ENCODE measurements around the gene DAGLB.
A peak's percentile ranks its signal among the peaks of the same experiment; 100 is the strongest.
"Not testable (repeated sequence)": the region's sequence is repeated elsewhere in the genome, so short reads cannot be mapped to it uniquely, and the experiment has no call there.

Gene DAGLB

DNA sequence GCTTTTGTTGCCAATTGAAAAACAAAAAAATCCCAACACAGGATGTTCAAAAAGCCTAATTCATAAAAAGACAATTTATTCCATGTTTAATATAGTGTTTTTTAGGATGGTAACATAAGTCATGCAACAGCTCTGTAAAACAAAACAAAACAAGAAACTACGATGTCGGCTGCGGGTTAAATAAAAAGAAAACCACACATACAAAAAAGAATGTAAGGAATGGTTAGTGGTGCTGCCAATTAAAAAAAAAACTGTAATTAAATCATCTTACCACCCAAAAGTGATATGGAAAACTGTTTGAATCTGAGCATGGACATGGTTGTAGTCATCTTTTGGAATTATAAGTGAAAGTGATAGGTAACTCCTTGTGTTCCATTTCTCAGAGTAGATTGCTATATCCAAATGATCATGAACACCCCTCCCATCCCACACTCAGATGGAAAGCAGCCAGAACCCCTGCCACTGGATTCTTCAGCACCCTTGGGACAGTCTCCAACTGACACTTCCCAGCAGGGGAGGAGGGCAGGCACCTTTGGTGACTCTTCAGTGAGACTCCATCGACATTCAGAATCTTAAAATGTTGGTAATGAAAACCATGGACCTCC is 14.3 kb upstream of the DAGLB start:
- peak; percentile 13 for DNase-seq (ENCODE audit: low read depth)

DNA sequence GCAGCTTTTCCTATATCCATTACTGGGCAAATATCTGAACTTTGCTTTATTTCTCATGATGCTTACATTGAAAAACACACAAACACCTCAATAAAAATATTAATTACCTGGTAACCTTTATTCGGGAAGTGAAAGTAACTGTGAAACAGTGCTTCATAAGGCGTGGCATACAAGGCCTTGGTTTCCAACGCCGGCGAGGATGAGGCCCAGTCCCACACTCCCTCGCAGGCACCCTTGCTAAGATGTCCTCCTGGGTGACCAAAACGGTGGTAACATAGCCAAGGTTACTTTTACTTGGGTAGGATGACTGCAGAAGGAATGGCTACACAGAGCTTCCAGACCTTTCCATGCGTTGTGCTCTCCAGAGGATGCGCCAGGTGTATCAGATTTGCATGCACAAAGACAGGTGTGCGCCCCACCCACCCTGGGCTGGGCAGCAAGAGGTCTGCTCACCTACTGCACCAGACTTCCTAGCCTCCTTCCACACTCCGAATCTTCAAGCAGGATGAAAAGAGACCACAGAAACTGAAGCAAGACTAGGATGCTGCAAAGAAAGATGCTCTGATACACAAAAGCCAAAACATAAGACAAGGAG is 13.3 kb upstream of the DAGLB start:
- no peak for DNase-seq (ENCODE audit: low read depth)

DNA sequence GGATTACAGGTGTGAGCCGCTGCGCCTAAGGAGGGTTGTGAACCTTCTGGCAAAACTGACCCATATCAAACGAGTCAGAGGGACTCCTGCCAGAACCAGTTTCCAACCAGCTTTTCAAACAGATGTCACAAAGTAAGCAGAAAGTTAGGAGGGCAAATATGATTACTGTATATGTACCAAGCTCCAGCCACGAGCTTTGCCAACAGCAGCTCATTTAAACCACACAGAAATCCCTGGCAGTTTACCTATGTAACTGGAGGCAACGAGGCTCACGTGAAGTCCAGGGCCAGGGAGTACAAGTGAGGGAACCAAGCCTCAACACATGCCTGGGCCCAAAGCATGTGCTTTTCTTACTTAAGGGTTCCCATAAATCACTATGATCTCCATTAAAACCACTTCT is 12.5 kb upstream of the DAGLB start:
- no peak for DNase-seq (ENCODE audit: low read depth)

DNA sequence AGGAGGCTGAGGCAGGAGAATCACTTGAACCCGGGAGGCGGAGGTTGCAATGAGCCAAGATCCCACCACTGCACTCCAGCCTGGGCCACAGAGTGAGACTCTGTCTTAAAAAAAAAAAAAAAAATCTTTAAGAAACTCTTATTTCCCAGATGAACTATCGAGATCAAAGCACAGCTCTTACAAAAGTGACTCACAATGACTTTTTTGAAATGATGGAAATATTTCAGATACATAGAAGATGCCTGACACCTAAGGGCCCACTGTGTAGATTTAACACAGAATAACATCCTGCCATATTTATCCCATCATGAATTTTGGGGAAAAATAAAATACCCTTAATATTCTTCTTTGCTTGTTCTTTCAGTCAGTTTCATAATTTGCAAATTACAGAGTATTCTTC is 10.9 kb upstream of the DAGLB start:
- DNase-seq (ENCODE audit: low read depth): not testable (repeated sequence)

DNA sequence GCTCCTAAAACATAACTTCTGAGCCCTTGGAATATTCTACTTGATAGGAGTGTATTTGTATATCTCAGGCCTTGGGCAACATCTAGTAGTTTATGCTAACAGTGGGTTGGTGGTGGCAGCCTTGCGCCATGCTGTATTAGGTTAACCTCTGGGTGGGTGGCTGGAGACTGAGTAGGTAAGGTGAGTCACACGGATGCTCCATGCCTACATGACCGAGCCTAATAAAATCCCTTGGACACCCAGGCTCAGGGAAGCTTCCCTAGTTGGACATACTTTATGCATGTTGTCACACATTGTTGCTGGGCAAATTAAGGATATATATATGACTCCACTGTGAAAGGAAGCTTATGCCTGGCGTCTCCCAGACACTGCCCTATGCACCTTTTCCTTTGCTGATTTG is 6.0 kb upstream of the DAGLB start:
- DNase-seq (ENCODE audit: low read depth): peak; percentile 71

DNA sequence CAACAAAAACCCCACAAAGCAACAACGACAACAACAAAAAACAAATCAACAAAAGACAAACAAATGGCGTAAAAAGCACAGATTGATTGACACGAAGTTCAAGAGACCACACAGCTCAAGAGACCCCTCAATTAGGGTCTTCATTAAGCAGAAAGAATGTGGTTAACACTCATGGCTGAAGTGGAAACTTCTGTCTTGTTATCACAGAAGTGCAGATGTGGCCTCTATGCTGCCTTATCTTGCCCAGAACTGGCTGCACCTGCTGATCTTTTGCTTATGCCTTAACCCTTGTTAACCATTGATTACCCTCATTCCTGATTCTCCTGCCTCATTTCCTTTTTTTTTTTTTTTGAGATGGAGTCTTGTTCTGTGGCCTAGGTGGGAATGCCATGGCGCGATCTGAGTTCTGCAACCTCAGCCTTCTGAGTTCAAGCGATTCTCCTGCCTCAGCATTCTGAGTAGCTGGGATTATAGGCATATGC is 3.5 kb upstream of the DAGLB start:
- DNase-seq (ENCODE audit: low read depth): no peak

DNA sequence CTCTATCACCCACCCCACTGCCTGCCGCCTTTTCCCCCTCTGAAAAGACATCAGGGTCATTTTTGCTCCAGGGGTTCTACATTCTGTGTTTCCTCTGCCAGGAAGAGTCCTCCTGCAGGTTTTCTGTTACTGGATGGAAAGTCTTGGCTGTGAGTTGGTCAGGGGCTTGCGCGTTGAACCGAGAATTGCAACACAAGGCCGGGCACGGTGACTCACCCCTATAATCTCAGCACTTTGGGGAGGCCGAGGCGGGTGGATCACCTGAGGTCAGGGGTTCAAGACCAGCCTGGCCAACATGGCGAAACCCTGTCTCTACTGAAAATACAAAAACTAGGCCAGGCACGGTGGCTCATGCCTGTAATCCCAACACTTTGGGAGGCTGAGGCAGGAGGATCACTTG is 2.8 kb upstream of the DAGLB start:
- DNase-seq (ENCODE audit: low read depth): not testable (repeated sequence)

DNA sequence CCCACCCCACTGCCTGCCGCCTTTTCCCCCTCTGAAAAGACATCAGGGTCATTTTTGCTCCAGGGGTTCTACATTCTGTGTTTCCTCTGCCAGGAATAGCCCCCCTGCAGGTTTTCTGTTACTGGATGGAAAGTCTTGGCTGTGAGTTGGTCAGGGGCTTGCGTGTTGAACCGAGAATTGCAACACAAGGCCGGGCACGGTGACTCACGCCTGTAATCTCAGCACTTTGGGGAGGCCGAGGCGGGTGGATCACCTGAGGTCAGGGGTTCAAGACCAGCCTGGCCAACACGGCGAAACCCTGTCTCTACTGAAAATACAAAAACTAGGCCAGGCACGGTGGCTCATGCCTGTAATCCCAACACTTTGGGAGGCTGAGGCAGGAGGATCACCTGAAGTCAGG is 2.1 kb upstream of the DAGLB start:
- DNase-seq (ENCODE audit: low read depth): not testable (repeated sequence)

DNA sequence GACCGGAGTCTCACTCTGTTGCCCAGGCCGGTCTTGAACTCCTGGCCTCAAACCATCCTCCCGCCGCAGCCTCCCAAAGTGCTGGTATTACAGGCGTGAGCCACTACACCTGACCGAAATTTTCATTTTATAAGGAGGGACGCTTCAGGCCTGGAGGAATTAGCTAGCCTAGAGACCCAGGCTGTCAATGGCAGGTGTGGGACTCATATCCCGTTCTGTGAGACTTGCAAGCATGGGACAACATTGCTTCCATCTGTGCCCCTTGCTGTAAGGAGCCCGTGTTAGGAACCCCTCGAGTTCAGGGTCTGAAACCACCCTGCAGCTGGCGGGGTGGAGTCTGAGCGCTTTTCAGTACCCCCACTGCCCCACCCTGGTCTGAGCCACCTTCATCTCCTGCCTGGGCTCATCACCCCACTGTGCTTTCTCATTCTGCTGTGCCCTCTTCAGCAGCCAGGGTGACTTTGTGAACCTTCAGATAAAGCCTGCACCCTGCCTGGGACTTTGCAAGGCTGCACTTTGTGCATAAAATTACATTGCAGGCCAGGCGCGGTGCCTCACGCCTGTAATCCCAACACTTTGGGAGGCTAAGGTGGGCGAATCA is 1.3 kb upstream of the DAGLB start:
- DNase-seq (ENCODE audit: low read depth): no peak

DNA sequence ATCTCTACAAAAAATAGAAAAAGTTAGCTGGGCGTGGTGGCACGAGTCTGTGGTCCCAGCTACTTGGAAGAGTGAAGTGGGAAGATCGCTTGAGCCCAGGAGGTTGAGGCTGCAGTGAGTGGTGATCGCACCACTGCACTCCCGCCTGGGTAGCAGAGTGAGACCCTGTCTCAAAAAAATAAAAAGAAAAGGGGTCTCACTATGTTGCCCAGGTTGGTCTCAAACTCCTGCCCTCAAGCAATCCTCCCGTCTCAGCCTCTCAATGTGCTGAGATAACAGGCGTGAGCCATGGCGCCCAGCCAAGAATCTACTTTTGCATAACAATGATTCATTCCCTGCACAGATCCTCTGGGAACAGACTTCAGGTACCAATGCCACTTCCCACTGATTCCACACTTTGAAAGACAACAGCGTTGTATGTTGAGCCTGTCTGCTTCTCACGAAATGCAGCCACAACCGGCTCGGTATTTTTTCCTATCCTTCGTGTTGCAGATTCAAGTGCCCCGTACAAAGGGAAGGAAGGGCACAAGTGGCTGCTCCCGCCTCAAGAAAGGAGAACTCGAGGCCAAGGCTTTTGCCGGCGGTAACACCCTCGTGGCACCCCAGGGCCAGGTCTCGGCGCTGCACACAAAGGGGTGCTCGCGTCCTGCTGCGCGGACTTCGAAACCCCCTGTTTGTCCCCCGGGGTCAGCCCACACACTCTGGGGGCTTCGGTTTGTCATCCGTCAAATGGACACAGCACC is 745 bp downstream of the DAGLB start:
- DNase-seq (ENCODE audit: low read depth): peak; percentile 76

DNA sequence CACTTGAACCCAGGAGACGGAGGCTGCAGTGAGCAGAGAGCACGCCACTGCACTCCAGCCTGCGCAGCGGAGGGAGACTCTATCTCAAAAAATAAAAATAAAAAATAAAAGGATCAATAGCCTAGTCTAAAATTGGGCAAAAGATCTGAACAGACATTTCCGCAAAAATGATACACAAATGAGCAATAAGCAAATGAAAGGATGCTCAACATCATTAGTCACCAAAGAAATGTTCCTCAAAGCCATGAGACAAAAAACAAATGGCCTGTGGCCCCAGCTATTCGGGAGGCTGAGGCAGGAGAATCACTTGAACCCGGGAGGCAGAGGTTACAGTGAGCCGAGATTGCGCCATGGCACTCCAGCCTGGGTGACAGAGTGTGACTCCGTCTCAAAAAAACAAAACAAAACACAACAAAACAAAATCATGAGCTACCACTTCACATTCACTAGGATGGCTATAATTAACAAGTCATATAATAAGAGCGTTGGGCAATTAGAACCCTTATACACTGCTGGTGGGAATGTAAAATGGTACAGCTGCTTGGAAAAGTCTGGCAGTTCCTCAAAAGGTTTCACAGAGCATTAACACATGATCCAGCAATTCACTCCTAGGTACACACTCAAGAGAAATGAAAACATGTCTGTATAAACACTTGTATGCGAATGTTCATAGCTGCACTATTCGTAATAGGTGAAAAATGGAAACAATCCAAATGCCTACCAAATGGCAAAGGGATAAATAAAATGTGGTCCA is 3.1 kb downstream of the DAGLB start:
- DNase-seq (ENCODE audit: low read depth): no peak

DNA sequence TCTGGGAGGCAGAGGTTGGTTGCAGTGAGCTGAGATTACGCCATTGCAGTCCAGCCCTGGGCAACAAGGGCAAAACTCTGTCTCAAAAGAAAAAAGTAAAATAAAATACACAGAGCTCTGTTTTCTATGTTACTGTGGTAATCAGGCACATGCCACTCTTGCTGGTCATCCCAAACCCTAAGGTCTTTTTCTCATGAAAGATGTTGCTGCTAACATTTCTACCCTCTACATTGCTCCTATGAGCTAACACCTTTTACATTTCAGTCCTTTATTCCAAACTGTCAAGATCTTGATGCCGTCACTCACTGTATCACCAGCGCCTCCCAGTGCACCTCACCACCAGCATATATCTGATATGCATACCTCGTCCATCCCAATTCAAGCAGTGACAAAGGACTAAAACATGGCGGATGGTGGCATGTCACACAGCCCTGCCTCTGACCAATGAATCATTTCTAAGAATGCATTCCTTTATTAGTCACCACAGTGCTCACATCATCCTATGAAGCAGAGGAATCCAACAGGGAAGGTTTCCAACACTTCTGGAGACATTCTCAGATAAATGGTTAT is 4.3 kb downstream of the DAGLB start:
- peak; percentile 80 for DNase-seq (ENCODE audit: low read depth)

DNA sequence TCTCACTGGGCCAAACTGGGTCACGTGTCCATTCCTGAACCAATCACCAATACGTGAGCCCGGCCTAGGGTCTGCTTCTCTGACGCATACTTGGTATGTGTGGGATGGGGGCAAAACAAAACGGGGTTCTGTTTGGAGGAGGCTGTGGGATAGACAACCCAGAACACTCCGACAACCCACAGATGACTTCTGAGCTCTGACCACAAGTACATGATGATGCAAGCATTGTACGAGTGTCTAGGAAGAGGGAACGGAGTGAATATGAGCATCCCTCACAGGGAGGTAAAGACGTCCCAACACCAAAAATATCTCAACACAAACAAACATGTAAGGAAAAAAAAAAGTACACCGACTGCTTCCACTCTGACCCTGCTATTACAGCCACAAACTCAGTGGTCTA is 5.6 kb downstream of the DAGLB start:
- DNase-seq (ENCODE audit: low read depth): no peak

DNA sequence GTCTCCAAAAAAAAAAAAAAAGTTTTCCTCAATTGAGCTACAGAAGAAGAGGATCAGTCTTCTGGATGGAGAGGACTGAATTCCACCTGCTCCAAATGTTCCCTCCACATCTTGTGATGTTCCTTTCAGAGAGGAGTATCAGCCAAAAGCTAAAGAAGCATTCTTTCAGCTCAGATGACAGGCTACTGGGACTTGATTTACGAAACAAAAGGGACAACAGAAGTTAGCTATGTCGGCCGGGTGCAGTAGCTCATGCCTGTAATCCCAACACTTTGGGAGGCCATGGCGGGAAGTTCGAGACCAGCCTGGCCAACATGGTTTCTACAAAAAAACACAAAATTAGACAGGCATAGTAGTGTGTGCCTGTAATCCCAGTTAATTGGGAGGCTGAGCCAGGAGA is 7.4 kb downstream of the DAGLB start:
- no peak for DNase-seq (ENCODE audit: low read depth)

DNA sequence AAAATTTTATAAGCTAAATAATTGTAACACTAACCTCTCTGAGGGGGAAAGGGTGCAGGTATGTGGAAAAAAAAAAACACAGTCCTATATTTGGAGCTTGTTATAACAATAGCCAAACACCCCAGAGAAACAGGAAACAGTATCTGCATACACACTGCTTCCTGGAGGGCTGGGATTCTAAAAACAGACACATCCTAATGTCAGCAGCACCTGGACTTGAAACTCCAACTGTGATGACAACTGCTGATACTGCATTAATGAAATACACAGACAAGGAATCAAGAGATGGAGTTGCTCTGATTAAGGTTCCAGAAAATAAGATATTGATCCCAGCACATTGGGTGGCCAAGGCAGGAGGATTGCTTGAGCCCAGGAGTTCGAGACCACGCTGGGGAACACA is 9.3 kb downstream of the DAGLB start:
- no peak for DNase-seq (ENCODE audit: low read depth)

DNA sequence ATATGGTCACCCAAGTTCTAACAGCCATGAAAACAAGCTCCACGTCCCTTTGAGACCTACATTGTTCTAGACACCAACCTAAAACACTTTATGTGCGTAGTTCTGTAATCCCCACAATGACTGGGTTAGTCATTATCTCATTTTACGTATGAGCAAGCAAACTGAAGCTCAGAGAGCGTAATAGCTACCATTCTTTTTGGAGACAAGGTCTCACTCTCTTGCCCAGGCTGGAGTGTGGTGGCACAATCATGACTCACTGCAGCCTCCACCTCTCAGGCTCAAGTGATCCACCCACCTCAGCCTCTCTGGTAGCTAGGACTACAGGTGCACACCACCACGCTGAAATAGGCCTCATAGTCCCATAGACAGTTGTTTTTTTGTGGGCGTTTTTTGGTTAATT is 10.5 kb downstream of the DAGLB start:
- DNase-seq (ENCODE audit: low read depth): no peak

DNA sequence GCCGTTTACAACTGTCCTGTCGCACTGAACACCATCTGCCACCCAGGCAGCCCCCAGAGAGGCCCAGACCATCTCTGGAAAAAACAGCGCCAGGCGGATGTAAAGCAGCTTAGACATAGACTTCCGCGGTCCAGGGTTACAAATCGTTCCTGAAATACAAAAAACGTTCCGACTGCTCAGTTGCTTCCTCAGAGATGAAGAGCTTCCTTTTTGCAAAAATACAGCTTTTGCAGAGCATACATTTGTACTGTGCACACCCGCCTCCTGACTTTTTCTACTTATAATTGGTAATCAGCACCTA is 11.4 kb downstream of the DAGLB start:
- no peak for DNase-seq (ENCODE audit: low read depth)

DNA sequence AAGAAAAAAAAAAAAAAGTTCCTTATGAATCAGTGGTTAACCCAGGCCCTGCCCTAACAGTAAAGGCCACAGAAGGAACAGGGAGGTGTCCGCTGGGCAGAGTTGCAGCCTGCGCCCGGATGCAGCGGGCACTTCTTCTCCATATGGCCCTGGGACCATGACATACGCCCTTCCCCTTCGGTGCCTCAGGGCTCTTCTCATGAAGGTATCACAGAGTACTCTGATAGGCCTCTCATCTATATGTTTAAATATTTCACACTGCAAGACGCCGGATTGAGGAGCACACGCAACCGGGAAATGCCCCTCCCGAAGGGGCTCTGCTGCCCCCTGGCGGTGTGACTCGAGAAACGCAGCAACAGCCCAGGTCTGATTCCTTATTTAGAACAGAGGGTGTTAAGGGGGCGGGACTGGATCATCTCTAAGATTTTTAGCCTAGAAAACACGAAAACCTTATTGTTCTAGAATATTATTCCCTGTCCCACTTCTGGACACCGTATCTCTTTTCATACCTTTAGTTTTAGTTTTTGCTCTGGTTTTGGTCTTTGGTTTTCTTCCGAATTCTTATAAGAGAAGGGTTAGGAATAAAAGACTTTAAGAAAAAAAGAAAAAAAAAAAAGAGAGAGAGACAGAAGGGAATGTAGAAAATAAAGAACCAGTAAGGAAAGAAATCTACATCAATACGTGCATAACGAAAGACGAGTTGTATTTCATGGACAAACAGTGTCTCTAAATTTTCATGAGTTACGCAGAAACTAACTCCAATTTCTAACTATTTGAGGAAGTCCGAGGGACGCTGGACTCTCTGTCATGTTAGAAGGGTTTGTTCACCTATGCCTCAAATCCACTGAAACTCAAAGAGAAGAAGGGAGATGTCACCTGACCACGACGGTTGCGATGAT is 12.0 kb downstream of the DAGLB start:
- peak; percentile 51 for DNase-seq (ENCODE audit: low read depth)

DNA sequence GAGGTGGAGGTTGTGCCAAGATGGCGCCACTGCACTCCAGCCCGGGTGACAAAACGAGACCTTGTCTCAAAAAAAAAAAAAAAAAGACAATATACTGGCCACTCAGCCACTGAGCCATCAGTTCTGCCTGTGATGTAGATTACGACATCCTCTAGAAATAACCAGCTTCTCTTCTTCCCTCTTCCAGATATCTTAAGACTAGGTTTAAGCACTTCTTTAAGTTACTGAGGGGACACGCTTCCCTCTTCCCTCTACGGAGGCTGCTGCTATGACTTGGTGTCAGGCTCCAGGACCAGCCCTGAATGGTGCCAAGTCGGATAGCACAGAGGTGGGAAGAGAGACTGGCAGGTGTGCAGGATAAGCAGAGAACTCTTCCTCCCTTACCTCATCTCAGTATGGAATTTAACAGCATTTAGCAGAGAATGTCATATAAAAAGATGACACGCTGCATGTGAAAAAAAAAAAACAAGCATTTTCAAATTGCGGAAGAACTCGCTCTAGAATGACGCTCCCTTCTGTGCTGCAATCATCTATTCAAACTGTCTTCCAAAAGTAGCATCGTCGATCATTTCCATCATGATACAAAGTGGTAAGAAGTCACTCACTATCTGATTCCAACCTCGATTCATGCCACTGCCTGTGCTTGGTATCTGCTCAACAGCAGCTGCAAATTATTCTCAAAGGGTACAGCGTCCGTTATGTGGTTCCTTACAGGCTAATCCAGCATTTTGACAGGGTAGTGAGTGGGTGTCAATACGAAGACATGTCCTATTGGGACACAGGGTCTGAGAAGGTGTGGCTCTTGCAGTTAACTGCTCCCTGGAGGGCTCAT is 13.8 kb downstream of the DAGLB start:
- no peak for DNase-seq (ENCODE audit: low read depth)

DNA sequence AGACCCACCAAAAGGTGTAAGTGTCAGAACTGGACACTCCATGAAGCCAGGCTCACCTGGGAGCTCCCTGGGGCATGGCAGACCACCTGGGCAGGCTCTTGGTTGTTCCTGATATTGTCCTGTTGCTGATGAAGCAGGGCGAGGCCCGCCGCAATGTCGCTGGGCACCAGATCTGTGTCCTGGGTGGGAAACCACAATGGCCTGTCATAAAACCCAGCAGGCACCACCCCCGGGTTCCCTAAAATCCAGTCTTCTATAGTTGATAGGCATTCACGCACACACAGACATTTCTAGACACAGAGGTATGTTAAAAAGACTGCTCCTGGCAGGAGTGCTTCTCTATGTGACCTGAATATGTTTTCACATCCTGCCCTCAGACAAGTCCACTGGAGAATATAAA is 15.0 kb downstream of the DAGLB start:
- no peak for DNase-seq (ENCODE audit: low read depth)
